Hepatocyte (in vitro differentiated cells): ENCODE data around the gene ZNF444. TPM values are rescaled to one million over a fixed set of nuclear protein-coding genes. Genes with fewer than 3 reads are reported as not detected.
A peak's percentile ranks its signal among the peaks of the same experiment; 100 is the strongest.

Experiments
- DNase-seq: peaks from one replicate; pipeline ENCODE4 v3.0.0-alpha.2; 2016; ENCODE audit warnings: low spot score
- H2AFZ ChIP-seq: fragments of 200-600 bp; sonication (generic); 2 replicates; pipeline ENCODE4 v1.6.0; 2016; ENCODE audit warnings: antibody characterized with exemption, mild to moderate bottlenecking
- H3K27ac ChIP-seq: fragments of 200-600 bp; sonication (generic); 2 replicates; pipeline ENCODE4 v1.5.1; 2016; ENCODE audit warnings: mild to moderate bottlenecking
- H3K27me3 ChIP-seq: fragments of 200-600 bp; sonication (generic); 2 replicates; pipeline ENCODE4 v1.6.1; 2016
- H3K36me3 ChIP-seq: fragments of 200-600 bp; sonication (generic); replicated peaks from 2 replicates; pipeline ENCODE4 v1.5.1; 2016; ENCODE audit warnings: low read depth; ENCODE audit not compliant: insufficient read depth
- H3K4me1 ChIP-seq: fragments of 200-600 bp; sonication (generic); 2 replicates; pipeline ENCODE4 v1.5.1; 2016; ENCODE audit warnings: mild to moderate bottlenecking, moderate library complexity; ENCODE audit not compliant: insufficient read depth
- H3K4me2 ChIP-seq: fragments of 200-600 bp; sonication (generic); 2 replicates; pipeline ENCODE4 v1.6.0; 2016
- H3K4me3 ChIP-seq: fragments of 200-600 bp; sonication (generic); 2 replicates; pipeline ENCODE4 v1.5.1; 2016; ENCODE audit warnings: mild to moderate bottlenecking
- H3K79me2 ChIP-seq: fragments of 200-600 bp; sonication (generic); 2 replicates; pipeline ENCODE4 v1.6.0; 2017; ENCODE audit warnings: mild to moderate bottlenecking
- H3K9me2 ChIP-seq: fragments of 200-600 bp; sonication (generic); replicated peaks from 2 replicates; pipeline ENCODE4 v1.6.0; 2017; ENCODE audit warnings: mild to moderate bottlenecking; ENCODE audit not compliant: insufficient read depth
- H3K9me3 ChIP-seq: fragments of 200-600 bp; sonication (generic); 2 replicates; pipeline ENCODE4 v1.5.1; 2016; ENCODE audit warnings: low read depth, mild to moderate bottlenecking
- H4K20me1 ChIP-seq: fragments of 200-600 bp; sonication (generic); 2 replicates; pipeline ENCODE4 v1.6.0; 2016; ENCODE audit warnings: mild to moderate bottlenecking; ENCODE audit not compliant: insufficient read depth, poor library complexity, severe bottlenecking
- EZH2 ChIP-seq: fragments of 200-600 bp; sonication (generic); IDR thresholded peaks from 2 replicates; pipeline ENCODE4 v1.6.1; 2016; ENCODE audit warnings: antibody characterized with exemption, mild to moderate bottlenecking, borderline replicate concordance
- EZH2phosphoT487 ChIP-seq: fragments of 200-600 bp; sonication (generic); IDR thresholded peaks from one replicate; pipeline ENCODE4 v1.6.1; 2018; ENCODE audit warnings: antibody characterized with exemption, mild to moderate bottlenecking, low read depth, moderate library complexity; ENCODE audit not compliant: unreplicated experiment, severe bottlenecking
- WGBS: methylation state at CpG from one replicate; pipeline ENCODE4 v1.1.6; 2016; ENCODE audit warnings: low lambda C conversion rate; ENCODE audit errors: missing lambda C conversion rate; 5-methylcytosine and 5-hydroxymethylcytosine counted together
- polyA plus RNA-seq: library from polyadenylated mRNA; unstranded; fragments of >200 nt; fragmentation: Nextera tagmentation; extraction: Ambion mirVana; gene quantifications from 2 replicates; pipeline ENCODE4 v1.2.1, GENCODE V29; 2016
- total RNA-seq: library from RNA; depleted of rRNA; stranded (reverse); fragments of >200 nt; gene quantifications from 2 replicates; pipeline ENCODE4 v1.2.3, GENCODE V29; 2014
- TF ChIP-seq, protein P1 (sequence below): fragments of 200-600 bp; sonication (generic); IDR thresholded peaks from 2 replicates; pipeline ENCODE4 v1.5.1; 2016; ENCODE audit warnings: antibody characterized with exemption, mild to moderate bottlenecking; ENCODE audit not compliant: poor library complexity

Gene ZNF444
- total and polyA plus RNA-seq, 2 experiments from 2014 or later = 46.6 to 60.2 TPM

GRCh38 chr19:56131651-56132050, 9.4 kb upstream of the ZNF444 start:
- no peak for DNase-seq
- Histone ChIP-seq H2AFZ (no peak overlapping the region), H3K9me3 (no peaks in the 10 kb centered on the region), H3K9me2 (no peaks in the 10 kb centered on the region), H3K36me3 (no peaks in the 10 kb centered on the region), H3K27me3 (no peaks in the 10 kb centered on the region), H3K4me2 (peak overlapping the region; percentile 41), H3K4me3 (no peak overlapping the region), H3K4me1 (peaks cover 9% of the 10 kb centered on the region), H4K20me1 (no peaks in the 10 kb centered on the region), H3K79me2 (no peaks in the 10 kb centered on the region), H3K27ac (peak overlapping the region; percentile 50)
- WGBS = 94% methylated on average over 8 of the region's 8 CpGs
- TF ChIP-seq EZH2 = no peak
- no peak for TF ChIP-seq EZH2phosphoT487
- TF ChIP-seq, protein P1, sequence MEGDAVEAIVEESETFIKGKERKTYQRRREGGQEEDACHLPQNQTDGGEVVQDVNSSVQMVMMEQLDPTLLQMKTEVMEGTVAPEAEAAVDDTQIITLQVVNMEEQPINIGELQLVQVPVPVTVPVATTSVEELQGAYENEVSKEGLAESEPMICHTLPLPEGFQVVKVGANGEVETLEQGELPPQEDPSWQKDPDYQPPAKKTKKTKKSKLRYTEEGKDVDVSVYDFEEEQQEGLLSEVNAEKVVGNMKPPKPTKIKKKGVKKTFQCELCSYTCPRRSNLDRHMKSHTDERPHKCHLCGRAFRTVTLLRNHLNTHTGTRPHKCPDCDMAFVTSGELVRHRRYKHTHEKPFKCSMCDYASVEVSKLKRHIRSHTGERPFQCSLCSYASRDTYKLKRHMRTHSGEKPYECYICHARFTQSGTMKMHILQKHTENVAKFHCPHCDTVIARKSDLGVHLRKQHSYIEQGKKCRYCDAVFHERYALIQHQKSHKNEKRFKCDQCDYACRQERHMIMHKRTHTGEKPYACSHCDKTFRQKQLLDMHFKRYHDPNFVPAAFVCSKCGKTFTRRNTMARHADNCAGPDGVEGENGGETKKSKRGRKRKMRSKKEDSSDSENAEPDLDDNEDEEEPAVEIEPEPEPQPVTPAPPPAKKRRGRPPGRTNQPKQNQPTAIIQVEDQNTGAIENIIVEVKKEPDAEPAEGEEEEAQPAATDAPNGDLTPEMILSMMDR = no peak

- 33% methylated on average over 14 of the region's 14 CpGs for WGBS
- TF ChIP-seq EZH2phosphoT487 (no peak), EZH2 (no peak)
- TF ChIP-seq, protein P1 = no peak
- Histone ChIP-seq H3K4me2 (peak overlapping the region; percentile 41), H3K79me2 (no peaks in the 10 kb centered on the region), H2AFZ (peak overlapping the region; percentile 27), H3K9me3 (no peaks in the 10 kb centered on the region), H3K9me2 (no peaks in the 10 kb centered on the region), H3K36me3 (no peaks in the 10 kb centered on the region), H4K20me1 (no peaks in the 10 kb centered on the region), H3K27ac (peak overlapping the region; percentile 50), H3K27me3 (no peaks in the 10 kb centered on the region), H3K4me3 (no peak overlapping the region), H3K4me1 (peaks cover 9% of the 10 kb centered on the region)
- peak; percentile 42 for DNase-seq
These were observed 8.7 kb upstream of the ZNF444 start for GRCh38 chr19:56132316-56132822.

DNA sequence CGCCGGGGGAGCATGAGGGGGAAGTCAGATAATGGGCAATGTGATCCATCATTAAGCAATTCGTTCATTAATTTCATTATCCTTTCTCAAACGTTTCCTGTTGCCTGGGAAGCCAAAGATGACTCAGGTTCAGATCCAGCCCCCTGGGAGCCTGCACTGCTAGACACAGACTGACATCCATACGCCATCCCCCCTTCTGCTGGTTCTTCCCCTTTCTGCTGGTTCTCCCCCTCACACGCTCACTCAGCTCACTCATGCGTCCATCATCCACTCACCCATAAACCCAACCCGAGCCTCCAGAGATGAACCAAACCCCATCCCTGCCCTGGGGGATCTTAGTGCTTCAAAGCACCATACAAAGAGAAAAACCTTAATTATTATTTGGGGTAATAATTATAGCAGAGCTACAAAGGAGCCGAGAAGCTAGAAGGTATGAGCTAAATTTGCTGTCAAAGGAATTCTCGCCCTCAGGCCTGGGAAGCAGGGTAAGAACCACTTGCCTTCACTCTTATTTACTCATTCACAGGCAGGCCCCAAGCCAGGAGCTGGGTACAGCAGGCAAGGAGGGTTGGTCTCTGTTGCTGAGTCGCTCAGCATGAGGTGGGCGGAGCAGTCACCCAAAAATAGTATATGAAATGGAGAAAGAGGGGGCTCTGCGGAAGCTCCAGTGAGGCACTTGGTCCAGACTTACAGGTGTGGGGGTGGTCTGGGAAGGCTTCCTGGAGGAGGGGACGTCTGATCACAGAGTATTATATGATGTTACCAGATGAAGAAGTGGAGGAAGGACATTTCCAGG, 7.0 kb upstream of the ZNF444 start:
- 80% methylated on average over 14 of the region's 14 CpGs for WGBS

More for the DNA sequence above, 7.0 kb upstream of the ZNF444 start:
- peaks cover 9% of the 10 kb centered on the region for H3K4me1 ChIP-seq
- H3K27me3 ChIP-seq = no peaks in the 10 kb centered on the region
- H3K9me2 ChIP-seq = no peaks in the 10 kb centered on the region
- DNase-seq = no peak
- H3K36me3 ChIP-seq = no peaks in the 10 kb centered on the region
- H3K4me2 ChIP-seq = no peak overlapping the region
- H3K27ac ChIP-seq = no peak overlapping the region
- no peaks in the 10 kb centered on the region for H3K9me3 ChIP-seq
- H3K79me2 ChIP-seq = no peaks in the 10 kb centered on the region
- H3K4me3 ChIP-seq = no peak overlapping the region
- H2AFZ ChIP-seq = no peak overlapping the region
- TF ChIP-seq, protein P1 = no peak
- no peak for TF ChIP-seq EZH2phosphoT487
- TF ChIP-seq EZH2 = no peak
- H4K20me1 ChIP-seq = no peaks in the 10 kb centered on the region
